ENCODE data around the gene CDH19. TPM values are rescaled to one million over a fixed set of nuclear protein-coding genes. Genes with fewer than 3 reads are reported as not detected.

CDH19 gene
- polyA plus RNA-seq, 3 donors = 0.01 TPM; not detected in 2

GRCh38 chr18:66548747-66549146 is 55.1 kb downstream of the CDH19 start:
- TF ChIP-seq CTCF (IDR thresholded peaks at IDR 0.05) = no peak
- 100% methylated on average over 2 of the region's 3 CpGs for WGBS (ENCODE audit: insufficient coverage)
- Mint-ChIP-seq H3K4me1 (no peaks in the 10 kb centered on the region), H3K4me3 (no peak overlapping the region), H3K9me3 (peaks cover 0 to 2% (median 0%) of the 10 kb centered on the region in 7 donors), H3K36me3 (no peaks in the 10 kb centered on the region), H3K27me3 (ENCODE audit: low read depth in 3 of 3) (peaks cover 0 to 1% (median 0%) of the 10 kb centered on the region in 3 donors), H3K27ac (no peak overlapping the region)
- no peaks in the 10 kb centered on the region for H3K9me3 ChIP-seq (replicated peaks in 1 of 2; ENCODE audit: control insufficient read depth in 1 of 2, insufficient read depth in 1 of 2, low read length in 2 of 2)
- no peaks in the 10 kb centered on the region for H3K36me3 ChIP-seq (replicated peaks in 1 of 2; ENCODE audit: control insufficient read depth in 1 of 2, insufficient read depth in 2 of 2, low read length in 2 of 2)
- H3K27ac ChIP-seq (ENCODE audit: low read depth in 1 of 2, low read length in 2 of 2) = no peak overlapping the region
- H4K20me1 ChIP-seq (ENCODE audit: insufficient read depth, low read length) = no peaks in the 10 kb centered on the region
- H3K4me2 ChIP-seq (replicated peaks; ENCODE audit: extremely low read depth, low read length, poor library complexity, severe bottlenecking) = no peak overlapping the region
- intact Hi-C loops (cut with micrococcal nuclease) = no loop called here
- no peak overlapping the region for H3K9ac ChIP-seq (ENCODE audit: insufficient read depth, low read length, poor library complexity, severe bottlenecking)
- no peaks in the 10 kb centered on the region for H3K79me2 ChIP-seq (ENCODE audit: insufficient read depth, low read length)
- DNase-seq = no peak
- H3K4me1 ChIP-seq (ENCODE audit: control insufficient read depth in 1 of 2, insufficient read depth in 2 of 2, low read length in 2 of 2) = no peaks in the 10 kb centered on the region
- H2AFZ ChIP-seq (ENCODE audit: insufficient read depth, low read depth, low read length, poor library complexity, severe bottlenecking) = no peak overlapping the region
- no peaks in the 10 kb centered on the region for H3K27me3 ChIP-seq (ENCODE audit: control insufficient read depth in 2 of 2, insufficient read depth in 2 of 2, low read length in 2 of 2)
- no peak overlapping the region for H3K4me3 ChIP-seq (replicated peaks in 1 of 3; ENCODE audit: low read depth in 2 of 3, low read length in 3 of 3)

- no peak overlapping the region for H3K4me3 ChIP-seq (replicated peaks in 1 of 3; ENCODE audit: low read depth in 2 of 3, low read length in 3 of 3)
- Mint-ChIP-seq H3K36me3 (no peaks in the 10 kb centered on the region), H3K27me3 (ENCODE audit: low read depth in 3 of 3) (no peaks in the 10 kb centered on the region), H3K4me1 (no peaks in the 10 kb centered on the region), H3K9me3 (no peaks in the 10 kb centered on the region), H3K27ac (no peak overlapping the region), H3K4me3 (no peak overlapping the region)
- H3K27me3 ChIP-seq (ENCODE audit: control insufficient read depth in 2 of 2, insufficient read depth in 2 of 2, low read length in 2 of 2) = no peaks in the 10 kb centered on the region
- TF ChIP-seq CTCF (IDR thresholded peaks at IDR 0.05) = no peak
- no peaks in the 10 kb centered on the region for H4K20me1 ChIP-seq (ENCODE audit: insufficient read depth, low read length)
- H3K27ac ChIP-seq (ENCODE audit: low read depth in 1 of 2, low read length in 2 of 2) = no peak overlapping the region
- H3K9ac ChIP-seq (ENCODE audit: insufficient read depth, low read length, poor library complexity, severe bottlenecking) = no peak overlapping the region
- H3K79me2 ChIP-seq (ENCODE audit: insufficient read depth, low read length) = no peaks in the 10 kb centered on the region
- H3K4me2 ChIP-seq (replicated peaks; ENCODE audit: extremely low read depth, low read length, poor library complexity, severe bottlenecking) = no peak overlapping the region
- no peaks in the 10 kb centered on the region for H3K9me3 ChIP-seq (replicated peaks in 1 of 2; ENCODE audit: control insufficient read depth in 1 of 2, insufficient read depth in 1 of 2, low read length in 2 of 2)
- no peaks in the 10 kb centered on the region for H3K36me3 ChIP-seq (replicated peaks in 1 of 2; ENCODE audit: control insufficient read depth in 1 of 2, insufficient read depth in 2 of 2, low read length in 2 of 2)
- no CpG with 5 or more reads among the region's 4 CpGs for WGBS (ENCODE audit: insufficient coverage)
- H3K4me1 ChIP-seq (ENCODE audit: control insufficient read depth in 1 of 2, insufficient read depth in 2 of 2, low read length in 2 of 2) = no peaks in the 10 kb centered on the region
- DNase-seq = no peak
- H2AFZ ChIP-seq (ENCODE audit: insufficient read depth, low read depth, low read length, poor library complexity, severe bottlenecking) = no peak overlapping the region
- intact Hi-C loops (cut with micrococcal nuclease) = no loop called here
These were observed 69.8 kb downstream of the CDH19 start for GRCh38 chr18:66534110-66534509.
